ENCODE data around the gene TSPYL1.
A peak's percentile ranks its signal among the peaks of the same experiment; 100 is the strongest.

TSPYL1 gene

DNA sequence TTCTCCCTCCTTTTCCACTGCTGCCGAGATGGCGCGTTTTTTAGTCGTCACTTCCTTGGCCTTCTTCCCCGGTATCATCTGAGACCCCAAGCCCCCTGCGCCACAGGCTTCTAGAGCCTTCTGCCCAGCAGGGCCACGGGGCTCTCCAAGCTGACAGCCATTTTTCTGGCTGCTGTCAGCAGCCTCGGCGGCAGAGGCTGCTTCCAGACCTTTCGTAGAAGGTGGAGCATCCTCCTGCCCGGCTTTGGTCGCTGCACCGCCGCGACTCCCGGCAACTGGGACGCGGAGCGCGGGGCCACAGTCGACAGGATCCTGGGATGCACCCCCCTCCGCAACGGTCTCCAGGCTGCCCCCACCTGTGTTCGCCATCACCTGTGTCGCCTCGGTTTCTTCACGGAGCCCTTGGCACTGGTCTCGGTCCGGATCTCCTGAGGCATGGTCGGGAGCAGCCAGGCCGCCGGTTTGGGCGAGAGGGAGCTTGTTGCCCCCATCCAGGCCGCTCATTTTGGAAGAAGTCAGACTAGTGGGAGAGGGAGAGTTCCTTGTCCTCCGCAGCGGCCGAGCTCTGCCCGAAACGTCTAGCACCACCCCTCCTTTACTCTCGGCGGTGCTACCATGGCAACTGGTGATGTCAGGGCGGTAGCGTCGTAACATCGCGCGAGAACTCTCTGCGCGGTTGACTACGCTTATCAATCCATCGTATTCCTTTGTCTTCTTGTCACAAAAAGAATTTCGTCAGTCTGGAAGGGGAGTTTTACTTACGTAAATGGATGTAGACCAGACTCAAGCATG lies 26.0 kb downstream of the TSPYL1 start, which contains the start of gene TSPYL4:
TSS of gene TSPYL4 (minus strand) at position 571 of the 792 bp plus-strand sequence. CDS start at position 504, 67 bp downstream.
- Histone ChIP-seq H3K4me3 (replicated peaks; ENCODE audit: insufficient read depth, low read length) (peak within 1 kb of the TSS; percentile 94), H3K27ac (replicated peaks) (peak within 1 kb of the TSS; percentile 77), H3K27me3 (ENCODE audit: insufficient read depth, poor library complexity, severe bottlenecking) (no peaks in the 10 kb centered on the region)
- DNase-seq (ENCODE audit: low read depth in 1 of 2, low spot score in 1 of 2) = peak; percentile 84 to 93
- TF ChIP-seq, protein P1, sequence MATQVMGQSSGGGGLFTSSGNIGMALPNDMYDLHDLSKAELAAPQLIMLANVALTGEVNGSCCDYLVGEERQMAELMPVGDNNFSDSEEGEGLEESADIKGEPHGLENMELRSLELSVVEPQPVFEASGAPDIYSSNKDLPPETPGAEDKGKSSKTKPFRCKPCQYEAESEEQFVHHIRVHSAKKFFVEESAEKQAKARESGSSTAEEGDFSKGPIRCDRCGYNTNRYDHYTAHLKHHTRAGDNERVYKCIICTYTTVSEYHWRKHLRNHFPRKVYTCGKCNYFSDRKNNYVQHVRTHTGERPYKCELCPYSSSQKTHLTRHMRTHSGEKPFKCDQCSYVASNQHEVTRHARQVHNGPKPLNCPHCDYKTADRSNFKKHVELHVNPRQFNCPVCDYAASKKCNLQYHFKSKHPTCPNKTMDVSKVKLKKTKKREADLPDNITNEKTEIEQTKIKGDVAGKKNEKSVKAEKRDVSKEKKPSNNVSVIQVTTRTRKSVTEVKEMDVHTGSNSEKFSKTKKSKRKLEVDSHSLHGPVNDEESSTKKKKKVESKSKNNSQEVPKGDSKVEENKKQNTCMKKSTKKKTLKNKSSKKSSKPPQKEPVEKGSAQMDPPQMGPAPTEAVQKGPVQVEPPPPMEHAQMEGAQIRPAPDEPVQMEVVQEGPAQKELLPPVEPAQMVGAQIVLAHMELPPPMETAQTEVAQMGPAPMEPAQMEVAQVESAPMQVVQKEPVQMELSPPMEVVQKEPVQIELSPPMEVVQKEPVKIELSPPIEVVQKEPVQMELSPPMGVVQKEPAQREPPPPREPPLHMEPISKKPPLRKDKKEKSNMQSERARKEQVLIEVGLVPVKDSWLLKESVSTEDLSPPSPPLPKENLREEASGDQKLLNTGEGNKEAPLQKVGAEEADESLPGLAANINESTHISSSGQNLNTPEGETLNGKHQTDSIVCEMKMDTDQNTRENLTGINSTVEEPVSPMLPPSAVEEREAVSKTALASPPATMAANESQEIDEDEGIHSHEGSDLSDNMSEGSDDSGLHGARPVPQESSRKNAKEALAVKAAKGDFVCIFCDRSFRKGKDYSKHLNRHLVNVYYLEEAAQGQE (IDR thresholded peaks at IDR 0.05; ENCODE audit: insufficient replicate concordance, low read depth) = no peak
- TF ChIP-seq GABPA (IDR thresholded peaks at IDR 0.05; ENCODE audit: low read depth) (peak; percentile 59), SPI1 (IDR thresholded peaks at IDR 0.05; ENCODE audit: borderline replicate concordance, low read depth) (no peak), POLR2AphosphoS5 (IDR thresholded peaks at IDR 0.05; ENCODE audit: low read depth) (peak; percentile 46)
- TF ChIP-seq, protein P2, sequence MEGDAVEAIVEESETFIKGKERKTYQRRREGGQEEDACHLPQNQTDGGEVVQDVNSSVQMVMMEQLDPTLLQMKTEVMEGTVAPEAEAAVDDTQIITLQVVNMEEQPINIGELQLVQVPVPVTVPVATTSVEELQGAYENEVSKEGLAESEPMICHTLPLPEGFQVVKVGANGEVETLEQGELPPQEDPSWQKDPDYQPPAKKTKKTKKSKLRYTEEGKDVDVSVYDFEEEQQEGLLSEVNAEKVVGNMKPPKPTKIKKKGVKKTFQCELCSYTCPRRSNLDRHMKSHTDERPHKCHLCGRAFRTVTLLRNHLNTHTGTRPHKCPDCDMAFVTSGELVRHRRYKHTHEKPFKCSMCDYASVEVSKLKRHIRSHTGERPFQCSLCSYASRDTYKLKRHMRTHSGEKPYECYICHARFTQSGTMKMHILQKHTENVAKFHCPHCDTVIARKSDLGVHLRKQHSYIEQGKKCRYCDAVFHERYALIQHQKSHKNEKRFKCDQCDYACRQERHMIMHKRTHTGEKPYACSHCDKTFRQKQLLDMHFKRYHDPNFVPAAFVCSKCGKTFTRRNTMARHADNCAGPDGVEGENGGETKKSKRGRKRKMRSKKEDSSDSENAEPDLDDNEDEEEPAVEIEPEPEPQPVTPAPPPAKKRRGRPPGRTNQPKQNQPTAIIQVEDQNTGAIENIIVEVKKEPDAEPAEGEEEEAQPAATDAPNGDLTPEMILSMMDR (IDR thresholded peaks at IDR 0.05; ENCODE audit: insufficient read depth, low read length) = no peak

DNA sequence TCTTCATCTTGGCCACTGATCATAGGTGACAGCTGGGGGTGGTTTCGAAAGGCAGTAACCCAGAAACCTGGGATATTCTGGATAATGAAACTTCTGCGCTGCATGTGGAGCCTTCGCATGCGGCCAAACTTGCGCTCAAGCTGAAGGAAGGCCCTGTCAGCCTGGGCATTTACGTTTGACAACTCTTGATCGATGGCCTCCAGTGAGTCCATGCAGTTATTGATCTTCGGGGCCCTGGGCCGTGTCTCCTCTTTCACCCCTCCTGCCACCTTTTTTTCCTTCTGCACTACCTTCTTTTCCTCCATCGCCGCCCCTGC lies 26.6 kb downstream of the TSPYL1 start:
- no peak for DNase-seq (ENCODE audit: low read depth in 1 of 2, low spot score in 1 of 2)
- TF ChIP-seq, protein P2 (IDR thresholded peaks at IDR 0.05; ENCODE audit: insufficient read depth, low read length) = no peak
- TF ChIP-seq GABPA (IDR thresholded peaks at IDR 0.05; ENCODE audit: low read depth) (no peak), SPI1 (IDR thresholded peaks at IDR 0.05; ENCODE audit: borderline replicate concordance, low read depth) (no peak), POLR2AphosphoS5 (IDR thresholded peaks at IDR 0.05; ENCODE audit: low read depth) (no peak)
- TF ChIP-seq, protein P1 (IDR thresholded peaks at IDR 0.05; ENCODE audit: insufficient replicate concordance, low read depth) = no peak
- no peaks in the 10 kb centered on the region for H3K27me3 ChIP-seq (ENCODE audit: insufficient read depth, poor library complexity, severe bottlenecking)
- H3K4me3 ChIP-seq (replicated peaks; ENCODE audit: insufficient read depth, low read length) = peak overlapping the region; percentile 94
- peak overlapping the region; percentile 77 for H3K27ac ChIP-seq (replicated peaks)

DNA sequence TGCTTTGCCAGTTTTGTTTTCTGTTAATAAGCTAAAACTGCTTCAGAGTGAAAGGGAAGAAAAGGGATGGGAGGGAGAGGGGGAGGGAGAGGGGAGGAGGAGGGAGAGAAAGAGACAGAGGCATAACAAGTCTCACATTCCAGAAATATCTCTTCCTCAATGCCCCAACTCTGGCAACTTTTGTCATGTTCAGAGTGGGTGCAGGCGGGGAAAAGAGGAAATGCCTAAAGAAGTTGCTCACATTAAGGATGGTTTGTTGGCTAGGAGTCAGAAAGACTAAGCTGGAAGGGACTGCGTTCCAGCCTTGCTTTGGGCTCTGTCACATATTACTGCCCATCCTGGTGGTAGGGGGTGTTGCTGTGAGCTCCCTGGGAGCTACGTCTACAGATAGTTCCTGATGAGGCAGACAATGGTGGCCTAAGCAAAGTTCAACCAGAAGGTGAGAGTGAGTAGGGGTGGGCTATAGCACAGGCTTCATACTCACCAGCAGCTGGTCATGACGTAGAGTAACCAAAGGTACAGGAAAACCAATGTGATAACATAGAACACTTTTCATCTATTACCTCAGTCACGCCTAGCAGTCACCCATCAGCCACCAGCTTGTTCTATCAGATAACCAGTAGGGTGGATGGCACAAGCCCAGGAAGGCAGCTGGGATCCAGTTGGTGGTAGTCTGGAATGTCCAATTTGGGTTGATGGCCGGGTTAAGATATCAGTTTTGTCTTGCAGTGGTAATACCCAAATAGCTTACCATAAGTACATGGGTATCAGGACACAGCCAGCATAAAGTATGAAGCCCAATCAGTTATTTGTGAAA lies 28.0 kb downstream of the TSPYL1 start:
- Histone ChIP-seq H3K27me3 (ENCODE audit: insufficient read depth, poor library complexity, severe bottlenecking) (no peaks in the 10 kb centered on the region), H3K4me3 (replicated peaks; ENCODE audit: insufficient read depth, low read length) (no peak overlapping the region), H3K27ac (replicated peaks) (no peak overlapping the region)
- no peak for DNase-seq (ENCODE audit: low read depth in 1 of 2, low spot score in 1 of 2)
- peak; percentile 70; the same call in 1 of the 2 replicates for TF ChIP-seq SPI1 (IDR thresholded peaks at IDR 0.05; ENCODE audit: borderline replicate concordance, low read depth)
- no peak for TF ChIP-seq GABPA (IDR thresholded peaks at IDR 0.05; ENCODE audit: low read depth)

DNA sequence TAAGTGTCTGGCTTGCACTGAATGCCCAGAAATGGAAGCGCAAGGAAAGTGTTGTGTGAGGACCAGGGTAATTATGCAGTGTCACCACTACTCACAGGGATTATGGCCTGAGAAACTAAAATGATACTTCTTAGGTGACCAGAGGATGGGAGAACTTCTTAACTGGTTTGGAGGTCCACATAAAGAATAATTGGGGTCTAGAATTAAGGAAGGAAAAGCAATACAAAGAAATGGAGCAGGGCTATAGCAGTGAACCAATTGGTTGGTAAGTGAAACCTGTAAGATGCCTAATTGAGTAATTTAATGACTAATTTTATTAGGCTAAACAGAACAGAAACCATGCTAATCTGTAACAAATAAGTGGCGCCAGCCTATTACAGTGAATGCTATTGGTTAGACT lies 31.2 kb downstream of the TSPYL1 start:
- Histone ChIP-seq H3K4me3 (replicated peaks; ENCODE audit: insufficient read depth, low read length) (no peak overlapping the region), H3K27me3 (ENCODE audit: insufficient read depth, poor library complexity, severe bottlenecking) (no peaks in the 10 kb centered on the region), H3K27ac (replicated peaks) (no peak overlapping the region)
- DNase-seq (ENCODE audit: low read depth in 1 of 2, low spot score in 1 of 2) = no peak
- TF ChIP-seq SPI1 (IDR thresholded peaks at IDR 0.05; ENCODE audit: borderline replicate concordance, low read depth) = no peak

Data from HL-60 (cell line).